ENCODE measurements around the gene CNGA3.
"Not testable (repeated sequence)": the region's sequence is repeated elsewhere in the genome, so short reads cannot be mapped to it uniquely, and the experiment has no call there.

CNGA3 gene

DNA sequence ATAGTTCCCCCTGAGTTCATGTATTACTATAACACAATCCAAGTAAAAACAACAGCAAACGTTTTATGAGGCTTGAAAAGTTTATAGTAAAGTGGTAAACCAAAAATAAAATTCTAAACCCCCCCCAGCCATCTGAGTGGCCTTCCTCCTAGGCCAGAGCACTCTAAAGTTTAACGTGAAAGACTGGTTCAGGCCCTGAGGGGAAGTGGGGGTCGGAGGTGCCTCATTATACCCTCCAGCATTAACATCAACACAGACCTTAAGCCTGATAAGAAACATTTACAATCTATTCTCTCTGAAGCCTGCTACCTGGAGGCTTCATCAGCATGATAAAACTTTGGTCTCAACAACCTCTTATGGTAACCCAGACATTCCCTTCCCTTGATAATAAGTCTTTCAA, 29.0 kb upstream of the CNGA3 start:
- Histone ChIP-seq H3K36me3 (replicated peaks) (no peaks in the 10 kb centered on the region), H3K4me3 (ENCODE audit: low read depth, low read length) (no peak overlapping the region), H3K27ac (no peak overlapping the region), H3K27me3 (replicated peaks) (no peaks in the 10 kb centered on the region)
- in situ Hi-C loops (cut with HindIII; ENCODE audit: low pct_ligation_motif_present, low sequenced_read_pairs): no loop called here
- DNase-seq: no peak
- TF ChIP-seq, protein P1, sequence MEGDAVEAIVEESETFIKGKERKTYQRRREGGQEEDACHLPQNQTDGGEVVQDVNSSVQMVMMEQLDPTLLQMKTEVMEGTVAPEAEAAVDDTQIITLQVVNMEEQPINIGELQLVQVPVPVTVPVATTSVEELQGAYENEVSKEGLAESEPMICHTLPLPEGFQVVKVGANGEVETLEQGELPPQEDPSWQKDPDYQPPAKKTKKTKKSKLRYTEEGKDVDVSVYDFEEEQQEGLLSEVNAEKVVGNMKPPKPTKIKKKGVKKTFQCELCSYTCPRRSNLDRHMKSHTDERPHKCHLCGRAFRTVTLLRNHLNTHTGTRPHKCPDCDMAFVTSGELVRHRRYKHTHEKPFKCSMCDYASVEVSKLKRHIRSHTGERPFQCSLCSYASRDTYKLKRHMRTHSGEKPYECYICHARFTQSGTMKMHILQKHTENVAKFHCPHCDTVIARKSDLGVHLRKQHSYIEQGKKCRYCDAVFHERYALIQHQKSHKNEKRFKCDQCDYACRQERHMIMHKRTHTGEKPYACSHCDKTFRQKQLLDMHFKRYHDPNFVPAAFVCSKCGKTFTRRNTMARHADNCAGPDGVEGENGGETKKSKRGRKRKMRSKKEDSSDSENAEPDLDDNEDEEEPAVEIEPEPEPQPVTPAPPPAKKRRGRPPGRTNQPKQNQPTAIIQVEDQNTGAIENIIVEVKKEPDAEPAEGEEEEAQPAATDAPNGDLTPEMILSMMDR (IDR thresholded peaks at IDR 0.05; ENCODE audit: low read depth, low read length, missing control alignments): no peak

DNA sequence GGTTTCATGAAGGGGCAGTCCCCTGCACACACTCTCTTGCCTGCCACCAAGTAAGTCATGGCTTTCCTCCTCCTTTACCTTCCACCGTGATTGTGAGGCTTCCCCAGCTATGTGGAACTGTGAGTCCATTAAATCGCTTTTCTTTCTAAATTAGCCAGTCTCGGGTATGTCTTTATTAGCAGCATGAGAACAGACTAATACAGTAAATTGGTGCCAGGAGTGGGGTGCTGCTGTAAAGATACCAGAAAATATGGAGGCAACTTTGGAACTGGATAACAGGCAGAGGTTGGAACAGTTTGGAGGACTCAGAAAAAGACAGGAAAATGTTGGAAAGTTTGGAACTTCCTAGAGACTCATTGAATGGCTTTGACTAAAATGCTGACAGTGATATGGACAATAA, 26.1 kb upstream of the CNGA3 start:
- H3K27ac ChIP-seq; in situ Hi-C loops (cut with HindIII; ENCODE audit: low pct_ligation_motif_present, low sequenced_read_pairs); DNase-seq; H3K27me3 ChIP-seq (replicated peaks); H3K36me3 ChIP-seq (replicated peaks); H3K4me3 ChIP-seq (ENCODE audit: low read depth, low read length): not testable (repeated sequence)

DNA sequence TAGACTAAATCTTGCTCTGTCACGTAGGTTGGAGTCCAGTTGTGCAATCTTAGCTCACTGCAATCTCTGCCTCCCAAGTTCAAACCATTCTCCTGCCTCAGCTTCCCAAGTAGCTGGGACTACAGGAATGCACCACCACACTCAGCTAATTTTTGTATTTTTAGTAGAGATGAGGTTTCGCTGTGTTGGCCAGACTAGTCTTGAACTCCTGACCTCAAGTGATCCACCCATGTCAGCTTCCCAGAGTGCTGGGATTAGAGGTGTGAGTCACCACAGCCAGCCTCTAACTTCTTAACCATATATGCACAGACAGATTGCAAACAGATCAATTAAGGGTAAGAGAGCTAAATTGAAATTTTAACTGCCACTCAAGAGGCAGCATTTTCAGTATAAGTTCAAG, 22.1 kb upstream of the CNGA3 start:
- no peak overlapping the region for H3K4me3 ChIP-seq (ENCODE audit: low read depth, low read length)
- peak overlapping the region; percentile 33 for H3K27ac ChIP-seq
- TF ChIP-seq, protein P1 (IDR thresholded peaks at IDR 0.05; ENCODE audit: low read depth, low read length, missing control alignments): no peak
- no peaks in the 10 kb centered on the region for H3K36me3 ChIP-seq (replicated peaks)
- H3K27me3 ChIP-seq (replicated peaks): no peaks in the 10 kb centered on the region
- DNase-seq: peak; percentile 69
- in situ Hi-C loops (cut with HindIII; ENCODE audit: low pct_ligation_motif_present, low sequenced_read_pairs): no loop called here

DNA sequence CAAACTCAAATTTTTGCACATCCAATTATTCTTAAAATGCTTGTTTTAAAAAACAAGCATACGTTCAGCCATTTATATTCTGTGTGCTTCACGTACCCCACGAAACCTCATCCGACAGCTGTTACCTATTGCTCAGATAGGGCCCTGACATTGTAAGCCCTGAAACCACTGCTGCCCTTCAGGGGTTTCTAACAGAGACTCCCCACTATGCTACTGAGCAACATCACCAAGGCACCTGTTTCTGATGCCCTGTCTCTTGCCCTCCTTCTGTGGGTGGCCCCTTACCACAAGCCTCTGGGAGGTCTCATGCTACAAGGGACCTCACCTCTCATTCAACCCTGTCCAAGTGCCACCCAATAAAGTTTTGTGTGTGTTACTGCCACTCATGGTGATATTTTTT, 18.5 kb upstream of the CNGA3 start:
- no peaks in the 10 kb centered on the region for H3K36me3 ChIP-seq (replicated peaks)
- H3K27me3 ChIP-seq (replicated peaks): no peaks in the 10 kb centered on the region
- H3K27ac ChIP-seq: no peak overlapping the region
- TF ChIP-seq, protein P1 (IDR thresholded peaks at IDR 0.05; ENCODE audit: low read depth, low read length, missing control alignments): no peak
- no peak for DNase-seq
- in situ Hi-C loops (cut with HindIII; ENCODE audit: low pct_ligation_motif_present, low sequenced_read_pairs): no loop called here
- H3K4me3 ChIP-seq (ENCODE audit: low read depth, low read length): no peak overlapping the region

DNA sequence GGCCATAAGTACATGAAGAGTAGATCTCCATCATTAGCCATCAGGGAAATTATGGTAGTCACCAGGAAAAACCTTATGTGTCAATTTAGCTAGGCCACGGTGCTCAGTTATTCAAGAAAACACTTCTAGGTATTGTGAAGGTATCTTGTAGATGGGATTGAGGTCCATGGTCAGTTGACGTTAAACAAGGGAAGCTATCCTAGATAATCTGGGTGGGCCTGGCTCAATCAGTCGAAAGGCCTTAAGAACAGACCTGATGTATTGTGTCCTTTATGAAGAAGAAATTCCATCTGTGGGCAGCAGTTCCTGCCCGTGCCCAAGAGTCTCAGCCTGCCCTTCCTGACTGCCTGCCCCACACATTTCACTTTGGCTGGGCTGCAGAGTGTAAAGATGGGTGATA, 16.7 kb upstream of the CNGA3 start:
- in situ Hi-C loops (cut with HindIII; ENCODE audit: low pct_ligation_motif_present, low sequenced_read_pairs): no loop called here

DNA sequence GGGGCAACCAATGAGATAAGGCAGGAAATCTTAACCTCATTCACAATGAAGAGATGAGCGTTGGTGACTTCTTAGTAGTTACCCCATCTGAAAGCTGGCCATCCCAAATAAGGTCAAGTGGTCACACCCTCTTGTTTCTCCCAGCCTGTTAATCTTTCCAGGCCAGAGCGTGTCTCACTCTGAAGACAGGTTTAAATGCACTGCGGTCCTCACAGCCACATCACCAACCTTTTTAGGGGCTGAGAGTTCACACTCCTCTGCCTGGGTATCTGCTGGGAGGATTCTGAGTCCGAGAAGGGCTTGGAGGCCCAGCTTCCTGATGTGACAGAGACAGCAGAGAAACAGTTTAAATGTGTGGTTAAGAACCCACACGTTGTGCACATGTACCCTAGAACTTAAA, 13.3 kb upstream of the CNGA3 start:
- Histone ChIP-seq H3K36me3 (replicated peaks) (no peaks in the 10 kb centered on the region), H3K4me3 (ENCODE audit: low read depth, low read length) (no peak overlapping the region), H3K27me3 (replicated peaks) (no peaks in the 10 kb centered on the region), H3K27ac (no peak overlapping the region)
- no peak for DNase-seq
- TF ChIP-seq, protein P1 (IDR thresholded peaks at IDR 0.05; ENCODE audit: low read depth, low read length, missing control alignments): no peak
- in situ Hi-C loops (cut with HindIII; ENCODE audit: low pct_ligation_motif_present, low sequenced_read_pairs): no loop called here

More for the DNA sequence above, 16.7 kb upstream of the CNGA3 start:
- no peak overlapping the region for H3K4me3 ChIP-seq (ENCODE audit: low read depth, low read length)
- no peaks in the 10 kb centered on the region for H3K36me3 ChIP-seq (replicated peaks)
- no peaks in the 10 kb centered on the region for H3K27me3 ChIP-seq (replicated peaks)
- TF ChIP-seq, protein P1 (IDR thresholded peaks at IDR 0.05; ENCODE audit: low read depth, low read length, missing control alignments): no peak
- no peak overlapping the region for H3K27ac ChIP-seq
- no peak for DNase-seq
